Mesothelial cell of epicardium (in vitro differentiated cells): ENCODE results near the gene CDC45. TPM values are rescaled to one million over a fixed set of nuclear protein-coding genes. Genes with fewer than 3 reads are reported as not detected.

Experiments
- DNase-seq, 2 experiments: peaks; one replicate each; pipeline ENCODE4 v3.0.0; 2021; ENCODE audit warnings: low spot score in 2 of 2; ENCODE audit not compliant: unreplicated experiment in 2 of 2
- H3K27ac Mint-ChIP-seq: 2 replicates; pipeline ENCODE4 v1.8.0; 2021; ENCODE audit warnings: mixed read lengths
- H3K27me3 Mint-ChIP-seq: 2 replicates; pipeline ENCODE4 v1.8.0; 2021; ENCODE audit warnings: low read depth, mixed read lengths
- H3K36me3 Mint-ChIP-seq: 2 replicates; pipeline ENCODE4 v1.8.0; 2021; ENCODE audit warnings: mixed read lengths
- H3K4me1 Mint-ChIP-seq: 2 replicates; pipeline ENCODE4 v1.8.0; 2021; ENCODE audit warnings: mixed read lengths
- H3K4me3 Mint-ChIP-seq: 2 replicates; pipeline ENCODE4 v1.8.0; 2021; ENCODE audit warnings: mild to moderate bottlenecking, moderate library complexity, mixed read lengths
- H3K9me3 Mint-ChIP-seq: 2 replicates; pipeline ENCODE4 v1.8.0; 2021; ENCODE audit warnings: mixed read lengths
- CTCF ChIP-seq: fragments of 200-600 bp; sonication (generic); IDR thresholded peaks from one replicate; pipeline ENCODE4 v1.5.0; 2021; ENCODE audit warnings: antibody characterized with exemption; ENCODE audit not compliant: unreplicated experiment
- total RNA-seq: library from RNA; stranded (reverse); gene quantifications from 3 replicates; pipeline ENCODE4 v1.2.1, GENCODE V29; 2021

CDC45 gene
- total RNA-seq, 1 donor from 2014 or later: 15.3 TPM

DNA sequence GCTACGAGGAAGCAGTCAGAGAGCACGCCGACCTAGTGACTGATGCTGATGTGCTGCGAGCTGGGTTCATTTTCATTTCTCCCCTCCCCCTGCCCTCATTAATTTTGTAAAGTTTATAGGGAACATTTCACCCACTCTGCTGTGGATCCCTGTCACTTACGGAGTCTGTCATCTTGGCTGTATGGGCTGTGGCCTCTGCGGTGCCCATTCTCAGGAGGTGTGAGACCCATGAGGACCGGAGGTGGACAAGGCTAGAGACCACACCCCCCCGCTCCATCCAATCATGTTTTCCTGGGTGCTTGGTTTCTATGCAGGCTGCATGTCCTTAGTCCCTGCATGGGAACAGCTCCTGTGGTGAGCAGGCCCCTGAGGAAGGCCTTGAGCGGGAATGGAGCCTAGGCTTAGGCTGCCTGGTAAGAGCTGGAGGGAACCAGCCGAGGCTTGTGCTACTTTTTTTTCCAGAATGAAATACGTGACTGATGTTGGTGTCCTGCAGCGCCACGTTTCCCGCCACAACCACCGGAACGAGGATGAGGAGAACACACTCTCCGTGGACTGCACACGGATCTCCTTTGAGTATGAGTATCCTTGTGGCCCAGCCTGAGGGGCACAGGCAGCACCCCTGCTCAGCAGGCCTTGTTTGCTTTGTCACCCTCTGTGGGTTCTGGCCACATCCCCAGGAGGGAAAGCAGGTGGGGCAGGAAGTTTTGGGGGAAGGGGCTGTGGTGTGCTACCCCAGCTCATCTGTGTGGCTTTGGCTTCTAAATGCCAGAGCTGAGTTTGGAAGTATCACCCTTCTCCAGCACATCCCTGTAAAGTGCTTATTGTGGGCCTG lies 25.4 kb downstream of the CDC45 start:
- TF ChIP-seq CTCF: no peak
- H3K27me3 Mint-ChIP-seq: no peaks in the 10 kb centered on the region
- H3K4me1 Mint-ChIP-seq: no peaks in the 10 kb centered on the region
- no peak overlapping the region for H3K4me3 Mint-ChIP-seq
- no peak overlapping the region for H3K27ac Mint-ChIP-seq
- H3K9me3 Mint-ChIP-seq: no peaks in the 10 kb centered on the region
- DNase-seq: no peak
- no peaks in the 10 kb centered on the region for H3K36me3 Mint-ChIP-seq

DNA sequence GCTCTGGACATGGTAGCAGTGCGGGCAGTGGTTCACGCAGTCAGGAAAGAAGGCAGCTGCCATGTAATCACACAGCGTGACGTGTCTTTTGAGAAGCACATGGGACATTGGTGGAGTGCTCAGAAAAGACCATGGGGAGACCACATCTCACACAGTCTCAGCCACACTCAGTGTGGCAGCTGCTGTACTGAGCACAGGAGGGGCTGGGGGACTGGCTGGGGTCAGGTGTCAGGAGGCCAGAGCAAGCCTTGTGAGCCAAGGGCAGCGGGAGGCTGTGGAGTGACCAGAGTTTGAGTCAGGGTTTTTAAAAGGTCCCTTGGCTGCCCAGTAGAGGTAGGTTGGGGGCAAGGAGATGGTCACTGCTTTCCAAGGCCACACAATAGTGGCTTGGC lies 26.0 kb downstream of the CDC45 start:
- Mint-ChIP-seq H3K4me1 (no peaks in the 10 kb centered on the region), H3K9me3 (no peaks in the 10 kb centered on the region), H3K36me3 (peaks cover under 1% of the 10 kb centered on the region), H3K27me3 (no peaks in the 10 kb centered on the region), H3K27ac (no peak overlapping the region), H3K4me3 (no peak overlapping the region)
- DNase-seq: no peak
- TF ChIP-seq CTCF: no peak

DNA sequence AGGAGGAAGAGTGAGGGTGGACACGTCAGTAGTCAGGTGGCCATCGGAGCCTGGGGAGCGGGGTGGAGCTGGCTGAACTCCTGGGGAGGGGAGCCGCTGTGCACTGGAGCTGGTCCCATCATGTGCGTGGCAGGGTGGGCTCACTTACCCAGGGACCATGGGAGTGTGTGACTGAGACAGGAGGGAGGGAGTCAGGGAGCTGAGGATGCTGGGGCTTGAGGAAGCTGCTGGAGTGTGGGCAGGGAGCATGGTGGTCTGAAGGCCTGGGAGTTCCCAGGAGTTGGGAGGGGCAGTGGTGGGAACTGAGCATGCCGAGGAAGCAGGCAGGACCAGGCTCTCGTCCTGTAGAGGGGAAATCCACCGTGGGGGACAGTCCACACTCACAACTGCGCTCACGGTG lies 26.5 kb downstream of the CDC45 start:
- H3K4me3 Mint-ChIP-seq: no peak overlapping the region
- no peak overlapping the region for H3K27ac Mint-ChIP-seq
- H3K4me1 Mint-ChIP-seq: no peaks in the 10 kb centered on the region
- no peak for DNase-seq
- no peaks in the 10 kb centered on the region for H3K9me3 Mint-ChIP-seq
- H3K27me3 Mint-ChIP-seq: no peaks in the 10 kb centered on the region
- H3K36me3 Mint-ChIP-seq: peaks cover 4% of the 10 kb centered on the region
- TF ChIP-seq CTCF: no peak

- no peak for DNase-seq
- Mint-ChIP-seq H3K4me1 (no peaks in the 10 kb centered on the region), H3K36me3 (peaks cover 7% of the 10 kb centered on the region), H3K4me3 (no peak overlapping the region), H3K27ac (no peak overlapping the region), H3K27me3 (no peaks in the 10 kb centered on the region), H3K9me3 (no peaks in the 10 kb centered on the region)
- no peak for TF ChIP-seq CTCF
These were observed 27.8 kb downstream of the CDC45 start for GRCh38 chr22:19507534-19507861.

DNA sequence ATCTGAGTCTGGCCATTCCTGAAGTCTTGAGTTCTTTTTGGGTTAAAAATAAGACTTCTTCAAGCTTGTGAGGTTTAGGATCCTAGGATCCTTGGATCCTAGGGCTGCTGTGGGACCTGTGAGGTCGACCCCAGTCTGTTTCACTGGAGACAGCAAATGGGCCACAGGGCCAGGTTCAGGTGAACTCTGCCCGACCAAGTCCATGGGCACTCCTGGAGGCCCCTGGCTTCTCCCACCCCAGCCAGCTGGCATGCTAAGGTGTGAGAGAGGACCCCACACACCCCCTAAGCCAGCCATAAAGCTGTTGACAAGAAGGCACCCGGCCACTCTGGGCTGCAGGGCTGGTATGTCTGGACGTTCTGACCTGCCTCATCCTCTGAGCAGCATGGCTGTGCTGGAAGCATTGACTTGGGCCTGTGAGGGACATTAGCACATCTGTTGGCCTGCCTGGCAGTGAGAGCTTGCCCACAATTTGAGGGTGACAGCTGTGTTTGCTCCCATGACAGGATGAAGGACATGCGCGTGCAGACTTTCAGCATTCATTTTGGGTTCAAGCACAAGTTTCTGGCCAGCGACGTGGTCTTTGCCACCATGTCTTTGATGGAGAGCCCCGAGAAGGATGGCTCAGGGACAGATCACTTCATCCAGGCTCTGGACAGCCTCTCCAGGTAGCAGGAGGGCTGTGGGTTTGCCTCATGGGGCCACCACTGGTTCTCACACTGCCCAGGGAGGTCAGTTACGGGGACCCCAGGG lies 28.5 kb downstream of the CDC45 start:
- peaks cover 12% of the 10 kb centered on the region for H3K36me3 Mint-ChIP-seq
- H3K4me3 Mint-ChIP-seq: no peak overlapping the region
- no peaks in the 10 kb centered on the region for H3K9me3 Mint-ChIP-seq
- no peak for TF ChIP-seq CTCF
- no peak overlapping the region for H3K27ac Mint-ChIP-seq
- no peak for DNase-seq
- H3K4me1 Mint-ChIP-seq: no peaks in the 10 kb centered on the region
- no peaks in the 10 kb centered on the region for H3K27me3 Mint-ChIP-seq
